Activated B cell treated with CpG ODN at 0.5 μM for 24 hours (primary cell): Measurements from ENCODE around the gene GOT1. TPM values are rescaled to one million over a fixed set of nuclear protein-coding genes. Genes with fewer than 3 reads are reported as not detected.

Experiments used
- ATAC-seq: fragments of 200-7000 bp; cut with Tn5 transposase; one replicate; pipeline ENCODE4 v1.10.0; 2021; ENCODE audit warnings: low read depth, mild to moderate bottlenecking, moderate library complexity
- CTCF ChIA-PET: fragments of 350-600 bp; sonication (Branson Sonifier 250); formaldehyde crosslinking; loops from one replicate; lab custom pipeline; 2021; ENCODE audit warnings: antibody characterized with exemption; lab: Charles Lee
- POLR2A ChIA-PET: fragments of 350-600 bp; sonication (Branson Sonifier 250); formaldehyde crosslinking; loops from one replicate; lab custom pipeline; 2021; ENCODE audit warnings: antibody characterized with exemption; lab: Charles Lee
- DNase-seq: peaks from one replicate; pipeline ENCODE4 v3.0.0; 2022
- H3K27ac Mint-ChIP-seq: one replicate; pipeline ENCODE4 v1.8.0; 2020; ENCODE audit warnings: mixed read lengths
- H3K27me3 Mint-ChIP-seq: one replicate; pipeline ENCODE4 v1.8.0; 2021; ENCODE audit warnings: mixed read lengths
- H3K36me3 Mint-ChIP-seq: one replicate; pipeline ENCODE4 v1.8.0; 2021; ENCODE audit warnings: low read depth, mixed read lengths
- H3K4me1 Mint-ChIP-seq: one replicate; pipeline ENCODE4 v1.8.0; 2021; ENCODE audit warnings: mixed read lengths
- H3K4me3 Mint-ChIP-seq: one replicate; pipeline ENCODE4 v1.8.0; 2020; ENCODE audit warnings: mild to moderate bottlenecking, mixed read lengths
- H3K9me3 Mint-ChIP-seq: one replicate; pipeline ENCODE4 v1.8.0; 2020; ENCODE audit warnings: mixed read lengths
- CTCF ChIP-seq: fragments of 200-600 bp; IDR thresholded peaks from one replicate; pipeline ENCODE4 v1.8.0; 2022; ENCODE audit warnings: antibody characterized with exemption, mild to moderate bottlenecking
- intact Hi-C: fragments of 100-400 bp; cut with micrococcal nuclease; formaldehyde crosslinking; loops from one replicate; pipeline ENCODE4 v1.15.1; 2024
- total RNA-seq: library from RNA; stranded (reverse); gene quantifications from 2 replicates; pipeline ENCODE4 v1.2.3, GENCODE V29; 2022

Gene GOT1
- total RNA-seq, 1 donor from 2014 or later: 31.4 TPM

GRCh38 chr10:99426689-99427088 lies 3.7 kb downstream of the GOT1 start:
- Mint-ChIP-seq H3K27ac (no peak overlapping the region), H3K36me3 (peaks cover 29% of the 10 kb centered on the region), H3K4me3 (no peak overlapping the region), H3K4me1 (peaks cover 25% of the 10 kb centered on the region), H3K27me3 (no peaks in the 10 kb centered on the region), H3K9me3 (no peaks in the 10 kb centered on the region)
- DNase-seq (no peak), ATAC-seq (no peak)
- intact Hi-C loops: no loop called here
- ChIA-PET POLR2A (no interaction called here), CTCF (interaction anchor here (2.1 kb wide), 1 partner anchor 9 kb away, joined by 13 read pairs; no protein-coding TSS in a partner anchor)
- no peak for TF ChIP-seq CTCF

- intact Hi-C loops: no loop called here
- CTCF ChIA-PET: interaction anchor here (2.1 kb wide), 1 partner anchor 10 kb away, joined by 13 read pairs; no protein-coding TSS in a partner anchor
- DNase-seq: no peak
- Mint-ChIP-seq H3K27ac (no peak overlapping the region), H3K9me3 (no peaks in the 10 kb centered on the region), H3K4me1 (peaks cover 14% of the 10 kb centered on the region), H3K27me3 (no peaks in the 10 kb centered on the region), H3K36me3 (peaks cover 31% of the 10 kb centered on the region), H3K4me3 (no peak overlapping the region)
- no peak for ATAC-seq
- POLR2A ChIA-PET: no interaction called here
- no peak for TF ChIP-seq CTCF
These were observed 5.2 kb downstream of the GOT1 start for GRCh38 chr10:99425204-99425603.

GRCh38 chr10:99424656-99425055 lies 5.8 kb downstream of the GOT1 start:
- intact Hi-C loops: no loop called here
- ATAC-seq: no peak
- H3K9me3 Mint-ChIP-seq: no peaks in the 10 kb centered on the region

GRCh38 chr10:99422529-99423096 lies 7.8 kb downstream of the GOT1 start:
- no peaks in the 10 kb centered on the region for H3K4me1 Mint-ChIP-seq
- no peak for ATAC-seq
- no peak overlapping the region for H3K27ac Mint-ChIP-seq
- intact Hi-C loops: no loop called here
- no peaks in the 10 kb centered on the region for H3K9me3 Mint-ChIP-seq
- H3K36me3 Mint-ChIP-seq: peaks cover 56% of the 10 kb centered on the region
- H3K27me3 Mint-ChIP-seq: no peaks in the 10 kb centered on the region
- DNase-seq: no peak
- H3K4me3 Mint-ChIP-seq: no peak overlapping the region
- POLR2A ChIA-PET: no interaction called here
- CTCF ChIA-PET: interaction anchor here (2.0 kb wide), 1 partner anchor 190 kb away, joined by 6 read pairs; no protein-coding TSS in a partner anchor
- TF ChIP-seq CTCF: no peak

More at GRCh38 chr10:99424656-99425055, 5.8 kb downstream of the GOT1 start:
- CTCF ChIA-PET: interaction anchor here (2.1 kb wide), 1 partner anchor 11 kb away, joined by 13 read pairs; no protein-coding TSS in a partner anchor
- no peak overlapping the region for H3K27ac Mint-ChIP-seq
- H3K36me3 Mint-ChIP-seq: peaks cover 37% of the 10 kb centered on the region
- H3K4me1 Mint-ChIP-seq: peaks cover 9% of the 10 kb centered on the region
- H3K27me3 Mint-ChIP-seq: no peaks in the 10 kb centered on the region
- POLR2A ChIA-PET: no interaction called here
- H3K4me3 Mint-ChIP-seq: no peak overlapping the region
- DNase-seq: no peak
- no peak for TF ChIP-seq CTCF

- ChIA-PET POLR2A (no interaction called here), CTCF (no interaction called here)
- Mint-ChIP-seq H3K36me3 (peaks cover 59% of the 10 kb centered on the region), H3K4me3 (no peak overlapping the region), H3K4me1 (no peaks in the 10 kb centered on the region), H3K27me3 (no peaks in the 10 kb centered on the region), H3K27ac (no peak overlapping the region), H3K9me3 (no peaks in the 10 kb centered on the region)
- intact Hi-C loops: no loop called here
- TF ChIP-seq CTCF: no peak
- no peak for ATAC-seq
- no peak for DNase-seq
These were observed 9.1 kb downstream of the GOT1 start for GRCh38 chr10:99421233-99421739.
